Nephron (organoid): ENCODE data around the gene RNF182.
A peak's percentile ranks its signal among the peaks of the same experiment; 100 is the strongest.
"Not testable (repeated sequence)": the region's sequence is repeated elsewhere in the genome, so short reads cannot be mapped to it uniquely, and the experiment has no call there.

Experiments
- H3K27ac Mint-ChIP-seq, 3 experiments: 2 replicates each; pipeline ENCODE4 v1.8.0; 2020; ENCODE audit warnings: mixed read lengths in 3 of 3, mild to moderate bottlenecking in 2 of 3, moderate library complexity in 1 of 3
- H3K27me3 Mint-ChIP-seq: 2 replicates; pipeline ENCODE4 v1.8.0; 2021; ENCODE audit warnings: low read depth, mild to moderate bottlenecking, moderate library complexity, mixed read lengths
- H3K36me3 Mint-ChIP-seq: 2 replicates; pipeline ENCODE4 v1.8.0; 2020; ENCODE audit warnings: low read depth, mixed read lengths
- H3K4me1 Mint-ChIP-seq: 2 replicates; pipeline ENCODE4 v1.8.0; 2020; ENCODE audit warnings: mixed read lengths
- H3K4me3 Mint-ChIP-seq, 3 experiments: 2 replicates each; pipeline ENCODE4 v1.8.0; 2020; ENCODE audit warnings: mild to moderate bottlenecking in 3 of 3, mixed read lengths in 3 of 3, moderate library complexity in 2 of 3
- H3K9me3 Mint-ChIP-seq: 2 replicates; pipeline ENCODE4 v1.8.0; 2020; ENCODE audit warnings: mixed read lengths
- TF ChIP-seq, protein P1 (sequence below), 3 experiments: fragments of 200-600 bp; sonication (generic); IDR thresholded peaks; one replicate each; pipeline ENCODE4 v1.5.0; 2021; ENCODE audit warnings: antibody characterized with exemption in 3 of 3; ENCODE audit not compliant: unreplicated experiment in 3 of 3

RNF182 gene

DNA sequence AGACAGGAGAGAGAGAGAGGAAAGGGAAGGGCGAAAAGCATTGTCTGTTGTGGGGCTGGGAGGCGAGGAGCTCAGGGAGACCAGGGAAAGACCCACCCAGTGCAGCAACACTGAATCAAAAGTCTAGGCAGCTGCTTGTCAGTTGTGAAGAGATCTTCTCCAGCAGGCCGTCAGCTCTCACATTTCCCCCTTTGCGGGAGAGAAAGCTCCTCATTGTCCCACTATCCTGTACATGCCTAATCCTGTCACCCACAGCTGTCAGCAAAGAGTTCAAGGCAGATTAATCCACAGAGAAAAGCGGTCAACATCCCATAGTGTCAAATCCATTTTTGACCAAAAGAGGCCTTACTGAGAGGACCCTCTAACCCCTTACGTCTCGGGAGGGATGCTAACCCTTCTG lies 27.3 kb downstream of the RNF182 start:
- Mint-ChIP-seq H3K27ac (no peak overlapping the region), H3K27me3 (no peaks in the 10 kb centered on the region), H3K4me3 (no peak overlapping the region), H3K4me1 (no peaks in the 10 kb centered on the region), H3K36me3 (no peaks in the 10 kb centered on the region), H3K9me3 (peaks cover 30% of the 10 kb centered on the region)
- TF ChIP-seq, protein P1, sequence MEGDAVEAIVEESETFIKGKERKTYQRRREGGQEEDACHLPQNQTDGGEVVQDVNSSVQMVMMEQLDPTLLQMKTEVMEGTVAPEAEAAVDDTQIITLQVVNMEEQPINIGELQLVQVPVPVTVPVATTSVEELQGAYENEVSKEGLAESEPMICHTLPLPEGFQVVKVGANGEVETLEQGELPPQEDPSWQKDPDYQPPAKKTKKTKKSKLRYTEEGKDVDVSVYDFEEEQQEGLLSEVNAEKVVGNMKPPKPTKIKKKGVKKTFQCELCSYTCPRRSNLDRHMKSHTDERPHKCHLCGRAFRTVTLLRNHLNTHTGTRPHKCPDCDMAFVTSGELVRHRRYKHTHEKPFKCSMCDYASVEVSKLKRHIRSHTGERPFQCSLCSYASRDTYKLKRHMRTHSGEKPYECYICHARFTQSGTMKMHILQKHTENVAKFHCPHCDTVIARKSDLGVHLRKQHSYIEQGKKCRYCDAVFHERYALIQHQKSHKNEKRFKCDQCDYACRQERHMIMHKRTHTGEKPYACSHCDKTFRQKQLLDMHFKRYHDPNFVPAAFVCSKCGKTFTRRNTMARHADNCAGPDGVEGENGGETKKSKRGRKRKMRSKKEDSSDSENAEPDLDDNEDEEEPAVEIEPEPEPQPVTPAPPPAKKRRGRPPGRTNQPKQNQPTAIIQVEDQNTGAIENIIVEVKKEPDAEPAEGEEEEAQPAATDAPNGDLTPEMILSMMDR (IDR thresholded peaks at IDR 0.05; ENCODE audit: unreplicated experiment in 3 of 3) = no peak

DNA sequence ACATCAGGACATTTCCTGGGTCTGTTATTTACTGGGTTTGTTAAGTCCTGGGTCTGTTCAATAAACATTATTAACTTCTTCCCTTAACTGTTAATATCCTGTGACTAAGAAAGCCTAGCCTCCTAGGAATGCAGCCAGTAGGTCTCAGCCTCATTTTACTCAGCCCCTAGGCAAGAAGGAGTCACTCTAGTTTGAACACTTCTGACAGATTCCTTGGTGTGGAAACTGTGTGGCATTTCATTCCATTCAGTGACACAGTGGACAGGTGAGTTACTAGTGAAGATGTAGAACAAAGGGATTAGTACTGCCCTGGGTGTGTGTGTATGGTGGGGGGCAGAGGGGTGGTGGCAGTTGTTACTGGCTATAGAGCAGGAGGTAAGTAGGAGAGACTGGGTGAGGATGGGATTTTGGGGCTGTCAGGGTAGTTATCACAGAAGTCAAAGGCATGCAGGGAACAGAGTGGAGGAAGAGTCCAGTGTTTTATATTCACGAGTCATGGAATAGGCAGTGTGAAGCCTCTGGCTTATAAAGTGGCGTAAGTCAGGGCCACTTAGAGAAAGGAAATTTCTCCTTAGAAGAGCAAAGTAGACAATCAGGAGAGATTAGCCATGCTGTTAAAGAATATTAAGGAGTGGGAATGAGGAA lies 28.4 kb downstream of the RNF182 start:
- H3K36me3 Mint-ChIP-seq = no peaks in the 10 kb centered on the region
- TF ChIP-seq, protein P1 (IDR thresholded peaks at IDR 0.05; ENCODE audit: unreplicated experiment in 3 of 3) = no peak
- no peak overlapping the region for H3K4me3 Mint-ChIP-seq

DNA sequence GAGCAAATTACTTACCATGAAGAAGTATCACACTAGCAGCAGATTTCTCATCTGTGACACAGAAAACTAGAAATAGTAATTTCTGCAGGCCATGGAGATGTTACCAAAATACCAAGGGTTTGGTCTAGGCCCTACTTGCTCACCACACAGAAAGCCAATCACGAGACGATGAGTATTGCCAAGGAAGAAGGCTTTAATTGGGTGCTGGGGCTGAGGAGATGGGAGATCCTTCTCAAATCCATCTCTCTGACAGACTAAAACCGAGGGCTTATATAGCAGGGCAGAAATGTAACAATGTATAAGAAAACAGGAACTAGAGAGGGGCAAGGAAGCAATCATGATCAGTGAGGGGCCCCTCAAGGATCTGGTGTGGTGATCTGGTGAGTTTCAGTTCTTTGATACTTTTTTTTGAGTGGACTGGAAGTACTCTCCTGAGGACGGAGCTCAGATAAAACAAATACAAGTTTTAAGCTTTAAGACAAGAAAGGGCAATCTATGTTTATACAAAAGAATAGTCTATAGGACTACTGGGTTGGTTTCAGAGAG lies 40.9 kb downstream of the RNF182 start:
- TF ChIP-seq, protein P1 (IDR thresholded peaks at IDR 0.05; ENCODE audit: unreplicated experiment in 3 of 3) = no peak
- no peaks in the 10 kb centered on the region for H3K27me3 Mint-ChIP-seq
- H3K9me3 Mint-ChIP-seq = peaks cover 24% of the 10 kb centered on the region
- H3K4me1 Mint-ChIP-seq = no peaks in the 10 kb centered on the region
- no peak overlapping the region for H3K27ac Mint-ChIP-seq
- H3K36me3 Mint-ChIP-seq = peaks cover 10% of the 10 kb centered on the region
- no peak overlapping the region for H3K4me3 Mint-ChIP-seq

More for the DNA sequence above, 28.4 kb downstream of the RNF182 start:
- H3K27ac Mint-ChIP-seq = peak overlapping the region in 1 of 3 experiments; percentile 5
- peaks cover 24% of the 10 kb centered on the region for H3K9me3 Mint-ChIP-seq
- no peaks in the 10 kb centered on the region for H3K27me3 Mint-ChIP-seq
- H3K4me1 Mint-ChIP-seq = no peaks in the 10 kb centered on the region

DNA sequence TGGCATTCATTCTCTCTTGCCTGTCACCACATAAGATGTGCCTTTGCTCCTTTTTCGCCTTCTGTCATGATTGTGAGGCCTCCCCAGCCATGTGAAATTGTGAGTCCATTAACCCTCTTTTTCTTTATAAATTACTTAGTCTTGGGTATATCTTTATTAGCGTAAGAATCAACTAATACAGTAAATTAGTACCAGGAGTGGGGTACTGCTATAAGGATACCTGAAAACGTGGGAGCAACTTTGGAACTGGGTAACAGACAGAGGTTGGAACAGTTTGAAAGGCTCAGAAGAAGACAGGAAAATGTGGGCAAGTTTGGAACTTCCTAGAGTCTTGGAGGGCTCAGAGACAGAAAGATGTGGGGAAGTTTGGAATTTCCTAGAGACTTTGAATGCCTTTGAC lies 46.6 kb downstream of the RNF182 start:
- TF ChIP-seq, protein P1 (IDR thresholded peaks at IDR 0.05; ENCODE audit: unreplicated experiment in 3 of 3) = no peak
- Mint-ChIP-seq H3K36me3 (peaks cover 24% of the 10 kb centered on the region), H3K4me3 (no peak overlapping the region), H3K9me3 (peaks cover 34% of the 10 kb centered on the region), H3K27me3 (peaks cover 8% of the 10 kb centered on the region), H3K27ac (no peak overlapping the region), H3K4me1 (no peaks in the 10 kb centered on the region)

DNA sequence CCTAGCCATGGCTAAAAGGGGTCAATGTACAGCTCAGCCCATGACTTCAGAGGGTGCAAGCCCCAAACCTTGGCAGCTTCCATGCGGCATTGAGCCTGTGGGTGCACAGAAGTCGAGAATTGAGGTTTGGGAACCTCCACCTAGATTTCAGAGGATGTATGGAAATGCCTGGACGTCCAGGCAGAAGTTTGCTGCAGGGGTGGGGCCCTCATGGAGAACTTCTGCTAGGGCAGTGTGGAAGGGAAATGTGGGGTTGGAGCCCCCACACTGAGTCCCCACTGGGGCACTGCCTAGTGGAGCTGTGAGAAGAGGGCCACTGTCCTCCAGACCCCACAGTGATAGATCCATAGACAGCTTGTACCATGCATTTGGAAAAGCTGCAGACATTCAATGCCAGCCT lies 47.9 kb downstream of the RNF182 start:
- not testable (repeated sequence) for H3K27me3 Mint-ChIP-seq, H3K4me1 Mint-ChIP-seq, H3K27ac Mint-ChIP-seq, H3K4me3 Mint-ChIP-seq
- Mint-ChIP-seq H3K9me3 (peaks cover 34% of the 10 kb centered on the region), H3K36me3 (peaks cover 24% of the 10 kb centered on the region)

DNA sequence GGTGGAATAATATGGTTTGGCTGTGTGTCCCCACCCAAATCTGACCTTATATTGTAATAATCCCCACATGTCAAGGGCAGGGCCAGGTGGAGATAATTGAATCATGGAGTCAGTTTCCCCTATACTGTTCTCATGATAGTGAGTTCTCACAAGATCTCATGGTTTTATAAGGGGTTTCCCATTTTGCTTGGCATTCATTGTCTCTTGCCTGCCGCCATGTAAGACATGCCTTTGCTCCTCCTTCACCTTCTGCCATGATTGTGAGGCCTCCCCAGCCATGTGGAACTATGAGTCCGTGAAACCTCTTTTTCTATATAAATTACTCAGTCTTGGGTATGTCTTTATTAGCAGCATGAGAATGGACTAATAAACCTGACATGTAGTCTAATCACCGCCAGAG lies 48.7 kb downstream of the RNF182 start:
- H3K36me3 Mint-ChIP-seq = peaks cover 24% of the 10 kb centered on the region
- not testable (repeated sequence) for H3K4me3 Mint-ChIP-seq, H3K4me1 Mint-ChIP-seq, H3K27me3 Mint-ChIP-seq, H3K27ac Mint-ChIP-seq
- peaks cover 34% of the 10 kb centered on the region for H3K9me3 Mint-ChIP-seq

DNA sequence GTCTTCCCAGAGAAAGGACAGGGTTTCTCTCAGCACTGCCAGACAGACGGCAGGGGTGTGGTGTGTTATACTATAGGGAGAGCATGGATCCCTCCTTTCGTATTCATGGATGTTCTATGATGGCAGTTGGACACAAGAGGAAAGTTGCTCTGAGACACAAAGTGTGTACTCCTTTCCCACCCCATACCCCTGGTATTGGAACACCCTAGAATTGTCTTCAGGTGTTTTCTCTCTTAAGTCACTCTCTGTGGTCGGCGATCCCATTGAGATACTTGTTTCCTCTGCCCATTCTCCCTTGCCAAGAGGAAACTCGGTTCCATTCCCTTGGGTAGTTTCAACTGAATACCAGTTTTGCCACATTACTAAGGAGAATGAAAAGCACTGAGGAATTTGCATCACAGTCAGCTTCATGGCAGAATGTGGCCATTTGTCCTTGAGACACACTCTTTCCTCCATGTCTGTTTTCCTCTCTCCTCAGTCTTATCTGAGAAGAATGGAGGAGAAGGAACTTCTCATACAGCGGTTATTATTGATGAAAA lies 53.4 kb downstream of the RNF182 start:
- Mint-ChIP-seq H3K4me1 (no peaks in the 10 kb centered on the region), H3K36me3 (peaks cover 11% of the 10 kb centered on the region), H3K27me3 (peaks cover 4% of the 10 kb centered on the region), H3K4me3 (no peak overlapping the region), H3K9me3 (peaks cover 10% of the 10 kb centered on the region), H3K27ac (no peak overlapping the region)
- TF ChIP-seq, protein P1 (IDR thresholded peaks at IDR 0.05; ENCODE audit: unreplicated experiment in 3 of 3) = no peak
